Measurements from ENCODE around the gene LRRC61.

GRCh38 chr7:150382123-150382843 is 59.1 kb downstream of the LRRC61 start:
- TF ChIP-seq CTCF (conservative IDR thresholded peaks at IDR 0.05 in 1 of 2, IDR thresholded peaks at IDR 0.05 in 1 of 2; ENCODE audit: extremely low read depth in 1 of 2, insufficient read depth in 1 of 2, low read depth in 1 of 2, low read length in 2 of 2) (no peak), EZH2 (IDR thresholded peaks at IDR 0.05; ENCODE audit: borderline replicate concordance, low read length) (no peak)

All from mammary epithelial cell (primary cell).